DOHH2 (cell line): Measurements from ENCODE around the gene ABHD12B.

ENCODE experiments used
- H3F3A ChIP-seq: fragments of 200-600 bp; sonication (generic), shearing (Covaris generic); 2 replicates; pipeline ENCODE4 v1.6.0; 2016; ENCODE audit warnings: antibody characterized with exemption, mild to moderate bottlenecking; ENCODE audit not compliant: control insufficient read depth, insufficient read depth
- H3K27ac ChIP-seq: fragments of 200-600 bp; sonication (generic); 2 replicates; pipeline ENCODE4 v1.5.1; 2014; ENCODE audit warnings: low read depth, mild to moderate bottlenecking, low read length, moderate library complexity
- H3K27me3 ChIP-seq: fragments of 200-600 bp; sonication (generic); 2 replicates; pipeline ENCODE4 v1.6.1; 2014; ENCODE audit warnings: mild to moderate bottlenecking, low read length, mixed read lengths; ENCODE audit not compliant: control insufficient read depth
- H3K36me3 ChIP-seq: fragments of 200-600 bp; sonication (generic); 2 replicates; pipeline ENCODE4 v1.6.1; 2014; ENCODE audit warnings: mild to moderate bottlenecking, low read length, moderate library complexity, mixed read lengths; ENCODE audit not compliant: control insufficient read depth
- H3K4me1 ChIP-seq: fragments of 200-600 bp; sonication (generic); 2 replicates; pipeline ENCODE4 v1.6.1; 2014; ENCODE audit warnings: mild to moderate bottlenecking, low read length, mixed read lengths; ENCODE audit not compliant: control insufficient read depth
- H3K4me2 ChIP-seq: fragments of 200-600 bp; sonication (generic); 2 replicates; pipeline ENCODE4 v1.6.0; 2014; ENCODE audit warnings: mild to moderate bottlenecking, low read length, moderate library complexity
- H3K4me3 ChIP-seq: fragments of 200-600 bp; sonication (generic); 2 replicates; pipeline ENCODE4 v1.5.1; 2014; ENCODE audit warnings: mild to moderate bottlenecking, low read length, mixed read lengths
- H3K79me2 ChIP-seq: fragments of 200-600 bp; sonication (generic); 2 replicates; pipeline ENCODE4 v1.6.1; 2014; ENCODE audit warnings: mild to moderate bottlenecking, low read length, mixed read lengths; ENCODE audit not compliant: control insufficient read depth
- H3K9me2 ChIP-seq: fragments of 200-600 bp; sonication (generic); replicated peaks from 2 replicates; pipeline ENCODE4 v1.6.1; 2014; ENCODE audit warnings: mild to moderate bottlenecking, low read length, mixed read lengths; ENCODE audit not compliant: control insufficient read depth
- H3K9me3 ChIP-seq: fragments of 200-600 bp; sonication (generic); 2 replicates; pipeline ENCODE4 v1.6.1; 2014; ENCODE audit warnings: antibody characterized with exemption, low read length, mixed read lengths; ENCODE audit not compliant: control insufficient read depth, insufficient read depth
- H4K20me1 ChIP-seq: fragments of 200-600 bp; sonication (generic); 2 replicates; pipeline ENCODE4 v1.6.0; 2014; ENCODE audit warnings: low read depth, mild to moderate bottlenecking, antibody characterized with exemption, low read length, moderate library complexity; ENCODE audit not compliant: control insufficient read depth, insufficient read depth
- CTCF ChIP-seq: fragments of 200-600 bp; sonication (generic); IDR thresholded peaks from one replicate; pipeline ENCODE4 v1.5.1; 2014; ENCODE audit warnings: antibody characterized with exemption, mild to moderate bottlenecking, low read depth, low read length; ENCODE audit not compliant: poor library complexity, severe bottlenecking
- EZH2phosphoT487 ChIP-seq: fragments of 200-600 bp; sonication (generic); IDR thresholded peaks from 2 replicates; pipeline ENCODE4 v1.6.1; 2017; ENCODE audit warnings: borderline replicate concordance, mild to moderate bottlenecking, antibody characterized with exemption, low read length, moderate library complexity, mixed read lengths

ABHD12B gene

GRCh38 chr14:50839691-50840090, 32.2 kb upstream of the ABHD12B start:
- no peaks in the 10 kb centered on the region for H3K9me3 ChIP-seq
- no peaks in the 10 kb centered on the region for H3K27me3 ChIP-seq
- H3K79me2 ChIP-seq = no peaks in the 10 kb centered on the region
- H3K4me2 ChIP-seq = no peak overlapping the region
- H3K4me3 ChIP-seq = no peak overlapping the region
- H3K4me1 ChIP-seq = peaks cover 8% of the 10 kb centered on the region
- H3F3A ChIP-seq = no peaks in the 10 kb centered on the region
- no peak overlapping the region for H3K27ac ChIP-seq
- no peaks in the 10 kb centered on the region for H3K9me2 ChIP-seq
- TF ChIP-seq CTCF = no peak
- no peak for TF ChIP-seq EZH2phosphoT487
- no peaks in the 10 kb centered on the region for H3K36me3 ChIP-seq
- no peaks in the 10 kb centered on the region for H4K20me1 ChIP-seq

- no peak overlapping the region for H3K4me2 ChIP-seq
- H4K20me1 ChIP-seq = no peaks in the 10 kb centered on the region
- H3K27me3 ChIP-seq = no peaks in the 10 kb centered on the region
- no peaks in the 10 kb centered on the region for H3K36me3 ChIP-seq
- H3K9me3 ChIP-seq = no peaks in the 10 kb centered on the region
- H3K79me2 ChIP-seq = no peaks in the 10 kb centered on the region
- TF ChIP-seq EZH2phosphoT487 = no peak
- TF ChIP-seq CTCF = no peak
- peaks cover 4% of the 10 kb centered on the region; the same call in 1 of the 2 replicates for H3K4me1 ChIP-seq
- no peak overlapping the region for H3K4me3 ChIP-seq
- H3K27ac ChIP-seq = no peak overlapping the region
- no peaks in the 10 kb centered on the region for H3F3A ChIP-seq
- no peaks in the 10 kb centered on the region for H3K9me2 ChIP-seq
Measured at GRCh38 chr14:50844391-50844790, 27.5 kb upstream of the ABHD12B start.

GRCh38 chr14:50845166-50845565, 26.7 kb upstream of the ABHD12B start:
- Histone ChIP-seq H3K4me3 (no peak overlapping the region), H3K9me2 (no peaks in the 10 kb centered on the region), H3K4me1 (peaks cover 4% of the 10 kb centered on the region; the same call in 1 of the 2 replicates), H3K27ac (no peak overlapping the region), H3K4me2 (no peak overlapping the region), H3K36me3 (no peaks in the 10 kb centered on the region), H4K20me1 (no peaks in the 10 kb centered on the region), H3K79me2 (no peaks in the 10 kb centered on the region), H3K9me3 (no peaks in the 10 kb centered on the region), H3F3A (no peaks in the 10 kb centered on the region), H3K27me3 (no peaks in the 10 kb centered on the region)
- no peak for TF ChIP-seq CTCF
- TF ChIP-seq EZH2phosphoT487 = no peak
